Measurements from ENCODE around the gene PCDH1.
"Not testable (repeated sequence)": the region's sequence is repeated elsewhere in the genome, so short reads cannot be mapped to it uniquely, and the experiment has no call there.

Gene PCDH1

DNA sequence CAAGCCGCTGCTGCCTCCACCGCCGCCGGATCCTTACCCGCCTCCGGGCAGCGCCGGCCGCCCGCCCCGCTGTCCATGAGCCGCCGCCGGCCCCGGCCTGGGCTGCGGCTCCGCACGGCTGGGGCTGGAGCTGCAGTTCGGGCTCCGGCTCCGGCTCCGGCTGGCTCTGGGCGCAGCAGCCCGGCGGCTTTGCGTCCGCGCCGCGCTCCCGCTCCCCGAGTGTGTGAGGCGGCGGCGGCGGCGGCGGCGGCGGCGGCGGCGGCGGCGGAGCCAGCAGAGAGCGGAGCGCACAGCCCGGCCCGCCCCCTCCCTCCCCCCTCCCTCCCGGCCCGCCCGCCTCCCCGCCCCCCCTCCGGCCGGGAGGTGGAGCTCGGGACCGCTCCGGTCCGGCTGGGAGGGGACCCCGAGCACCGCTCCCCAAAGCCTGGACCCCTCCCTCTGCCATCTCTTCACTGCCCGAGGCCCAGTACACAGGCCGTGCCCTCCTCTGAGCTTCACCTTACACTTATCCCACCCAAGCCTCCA, at the start of gene PCDH1:
TSS of gene PCDH1 (minus strand) at position 225 of the 525 bp plus-strand sequence. CDS start at position 77, 148 bp downstream.
- Histone ChIP-seq H3K27ac (no peak within 1 kb of the TSS), H3K9ac (no peak within 1 kb of the TSS), H3K27me3 (peaks cover 77% of the 10 kb centered on the region), H3K36me3 (no peaks in the 10 kb centered on the region), H3K9me3 (no peaks in the 10 kb centered on the region), H4K20me1 (peaks cover 46% of the 10 kb centered on the region; the same call in 1 of the 2 replicates), H3K4me3 (peak within 1 kb of the TSS; percentile 60), H3K4me2 (peak within 1 kb of the TSS; percentile 82), H3K4me1 (peaks cover 62% of the 10 kb centered on the region)
- no peak for TF ChIP-seq Cebpa-rat (IDR thresholded peaks at IDR 0.05)

DNA sequence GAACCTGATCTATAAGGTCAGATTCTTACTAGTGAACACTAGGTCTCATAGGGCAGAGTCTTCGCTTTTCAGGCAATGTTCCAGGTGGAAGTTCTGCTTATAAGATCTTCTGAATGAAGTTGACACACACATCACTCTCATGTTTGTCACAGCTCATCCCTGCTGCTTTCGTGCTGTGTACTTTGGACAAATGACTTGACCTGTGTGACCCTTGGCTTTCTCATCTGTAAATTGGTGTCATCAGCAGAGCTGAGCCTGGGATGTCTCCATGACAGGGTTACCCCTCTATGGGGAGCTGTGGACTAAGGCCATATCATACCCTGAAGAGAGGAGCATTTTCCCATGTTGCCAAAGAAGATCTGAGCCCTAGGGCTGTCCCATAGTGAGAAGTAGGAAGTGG, 48.2 kb upstream of the PCDH1 start:
- no peak overlapping the region for H3K27ac ChIP-seq
- peaks cover 19% of the 10 kb centered on the region for H4K20me1 ChIP-seq
- H3K36me3 ChIP-seq = peaks cover 64% of the 10 kb centered on the region
- no peaks in the 10 kb centered on the region for H3K27me3 ChIP-seq
- H3K4me3 ChIP-seq = no peak overlapping the region
- H3K4me1 ChIP-seq = peaks cover 25% of the 10 kb centered on the region
- H3K4me2 ChIP-seq = no peak overlapping the region
- H3K9ac ChIP-seq = no peak overlapping the region
- TF ChIP-seq Cebpa-rat (IDR thresholded peaks at IDR 0.05) = no peak
- no peaks in the 10 kb centered on the region for H3K9me3 ChIP-seq

DNA sequence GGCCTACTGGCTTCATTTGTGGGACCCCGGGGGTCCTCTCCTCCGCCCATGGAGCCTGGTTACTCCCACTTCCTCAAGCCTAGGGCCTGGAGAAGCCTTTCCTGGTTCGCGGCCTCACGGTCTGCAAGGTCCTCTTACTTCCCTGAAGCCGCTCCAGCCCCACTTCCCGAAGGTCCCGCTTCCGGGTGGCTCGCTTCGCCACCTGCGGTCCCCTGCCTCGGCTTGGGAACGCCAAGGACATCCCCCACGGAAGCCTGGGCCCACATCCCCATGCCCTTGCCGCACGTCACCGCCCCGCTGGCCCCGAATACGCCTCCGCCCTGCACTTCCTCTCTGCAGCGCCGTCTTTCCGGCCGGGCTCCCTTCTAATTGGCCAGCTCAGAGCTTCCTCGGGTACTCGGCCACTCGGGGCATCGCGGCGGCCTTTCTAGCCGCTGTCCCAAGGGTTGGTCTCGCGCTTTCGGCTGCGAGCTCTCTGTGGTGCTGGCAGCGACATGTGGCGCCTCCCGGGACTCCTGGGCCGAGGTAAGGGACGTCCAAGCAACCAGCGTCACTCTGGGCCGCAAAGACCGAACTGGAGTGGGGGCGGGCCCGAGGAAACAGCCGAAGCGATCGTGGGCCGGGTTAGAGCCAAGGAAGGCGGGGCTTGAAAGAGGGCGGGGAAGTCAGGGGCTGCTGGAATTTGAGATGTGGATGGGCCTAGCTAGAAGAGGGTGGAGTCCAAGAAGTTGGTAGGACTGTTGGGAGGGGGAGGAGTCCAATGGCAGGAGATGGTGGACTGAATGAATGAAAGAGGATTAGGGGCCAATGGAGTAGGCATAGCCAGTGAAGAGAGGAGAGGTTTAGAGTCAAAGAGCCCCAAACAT, 45.5 kb upstream of the PCDH1 start, which contains the start of gene DELE1:
TSS of gene DELE1 (plus strand) at position 424 of the 866 bp plus-strand sequence. CDS start at position 495, 71 bp downstream.
- Histone ChIP-seq H3K9me3 (no peaks in the 10 kb centered on the region), H3K9ac (peak within 1 kb of the TSS; percentile 86), H3K27me3 (no peaks in the 10 kb centered on the region), H3K36me3 (peaks cover 37% of the 10 kb centered on the region), H4K20me1 (peaks cover 6% of the 10 kb centered on the region; the same call in 1 of the 2 replicates), H3K4me2 (peak within 1 kb of the TSS; percentile 88), H3K4me3 (peak within 1 kb of the TSS; percentile 73), H3K4me1 (peaks cover 25% of the 10 kb centered on the region), H3K27ac (peak within 1 kb of the TSS; percentile 91)
- TF ChIP-seq Cebpa-rat (IDR thresholded peaks at IDR 0.05) = no peak

DNA sequence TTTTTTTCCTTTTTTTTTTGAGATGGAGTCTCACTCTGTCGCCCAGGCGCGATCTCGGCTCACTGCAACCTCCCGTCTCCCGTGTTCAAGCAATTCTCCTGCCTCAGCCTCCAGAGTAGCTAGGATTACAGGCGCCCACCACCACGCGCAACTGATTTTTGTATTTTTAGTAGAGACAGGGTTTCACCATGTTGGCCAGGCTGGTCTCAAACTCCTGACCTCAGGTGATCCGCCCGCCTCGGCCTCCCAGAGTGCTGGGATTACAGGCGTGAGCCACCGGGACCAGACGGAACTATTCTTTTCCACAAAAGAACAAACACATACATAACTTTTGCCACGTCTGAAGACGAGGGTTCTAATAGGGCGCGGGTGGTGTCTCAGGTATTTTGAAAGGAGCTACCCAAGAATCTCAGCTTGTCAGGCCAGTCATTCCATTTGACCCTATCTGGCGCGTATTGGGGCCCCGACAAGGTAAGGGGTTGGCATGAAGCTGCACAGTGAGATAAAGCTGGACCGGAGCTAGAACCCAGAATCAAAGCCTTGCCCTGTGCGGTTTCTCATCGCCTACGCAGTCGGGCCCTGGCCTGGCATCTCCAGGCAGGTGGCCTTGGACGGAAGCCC, 44.7 kb upstream of the PCDH1 start:
- not testable (repeated sequence) for H4K20me1 ChIP-seq, H3K27me3 ChIP-seq, H3K9me3 ChIP-seq
- Histone ChIP-seq H3K4me3 (peak overlapping the region; percentile 73), H3K9ac (peak overlapping the region; percentile 86), H3K36me3 (peaks cover 29% of the 10 kb centered on the region), H3K4me1 (peaks cover 25% of the 10 kb centered on the region), H3K27ac (peak overlapping the region; percentile 91), H3K4me2 (peak overlapping the region; percentile 88)

DNA sequence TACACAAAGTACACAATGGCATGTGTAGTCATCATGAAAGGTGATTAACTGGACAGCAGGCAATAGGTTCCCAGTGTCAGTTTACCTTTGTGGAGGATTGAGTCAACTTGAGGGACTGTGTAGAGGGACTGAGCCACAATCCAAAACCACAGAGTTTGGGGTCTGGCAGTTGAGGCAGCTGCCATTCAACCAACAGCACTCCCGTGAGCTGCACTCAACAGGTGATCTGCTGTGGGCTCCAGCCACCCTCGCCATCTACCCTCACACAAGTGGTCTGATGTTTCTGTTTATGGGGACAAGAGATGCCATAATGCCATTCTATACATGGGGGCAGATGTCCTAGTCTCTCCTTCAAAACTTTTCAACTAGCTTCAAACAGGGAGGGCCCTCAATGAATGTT, 42.6 kb upstream of the PCDH1 start:
- Histone ChIP-seq H3K36me3 (peaks cover 8% of the 10 kb centered on the region), H3K27me3 (no peaks in the 10 kb centered on the region), H3K9ac (no peak overlapping the region), H3K4me1 (peaks cover 25% of the 10 kb centered on the region), H3K4me3 (no peak overlapping the region), H3K4me2 (no peak overlapping the region), H4K20me1 (peaks cover 6% of the 10 kb centered on the region; the same call in 1 of the 2 replicates), H3K9me3 (no peaks in the 10 kb centered on the region), H3K27ac (no peak overlapping the region)
- no peak for TF ChIP-seq Cebpa-rat (IDR thresholded peaks at IDR 0.05)

DNA sequence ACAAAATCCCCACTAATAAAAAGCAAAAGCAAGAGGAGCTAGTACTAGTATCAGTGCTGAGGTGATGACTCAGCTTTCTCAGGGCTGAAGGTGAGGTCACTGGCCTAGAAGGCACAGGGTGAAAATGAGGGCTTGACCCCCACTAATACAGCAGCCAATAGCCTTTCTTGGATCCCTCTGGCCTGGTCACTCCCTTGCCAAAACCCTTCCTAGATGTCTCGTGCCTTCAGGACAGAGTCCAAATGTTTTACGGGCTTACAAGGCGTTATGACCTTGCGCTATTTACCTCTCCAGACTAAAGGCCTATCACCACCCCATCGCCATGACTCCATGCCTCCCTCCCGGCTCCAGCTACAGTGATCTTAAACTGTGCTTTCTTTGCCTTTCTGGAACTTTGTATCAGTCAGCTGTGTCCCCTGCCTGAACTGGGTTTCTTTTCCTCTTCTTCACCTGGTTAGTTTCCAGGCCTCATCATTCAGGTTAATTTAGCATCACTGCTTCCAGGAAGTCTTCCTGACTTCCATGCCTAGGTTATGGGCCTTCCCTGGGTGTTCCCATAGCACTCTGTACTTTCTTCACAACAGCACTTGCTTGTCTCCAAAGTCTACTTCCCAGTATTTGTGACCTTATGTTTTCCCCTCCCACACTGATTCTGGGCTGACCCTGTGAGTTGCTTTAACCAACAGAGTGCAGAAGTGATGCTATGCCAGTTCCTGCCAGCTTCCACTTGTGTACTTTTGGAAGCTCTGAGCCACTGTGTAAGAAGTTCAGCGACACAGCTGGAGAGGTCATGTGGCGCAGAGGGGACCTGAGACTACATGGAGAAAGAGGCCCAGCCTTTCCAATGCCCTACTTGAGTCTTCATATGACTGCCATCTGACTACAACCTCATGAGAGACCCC, 41.3 kb upstream of the PCDH1 start:
- Histone ChIP-seq H4K20me1 (peaks cover 4% of the 10 kb centered on the region; the same call in 1 of the 2 replicates), H3K4me3 (no peak overlapping the region), H3K36me3 (no peaks in the 10 kb centered on the region), H3K9me3 (no peaks in the 10 kb centered on the region), H3K27ac (no peak overlapping the region), H3K9ac (no peak overlapping the region), H3K27me3 (peaks cover 13% of the 10 kb centered on the region), H3K4me2 (no peak overlapping the region), H3K4me1 (peaks cover 16% of the 10 kb centered on the region)
- no peak for TF ChIP-seq Cebpa-rat (IDR thresholded peaks at IDR 0.05)

DNA sequence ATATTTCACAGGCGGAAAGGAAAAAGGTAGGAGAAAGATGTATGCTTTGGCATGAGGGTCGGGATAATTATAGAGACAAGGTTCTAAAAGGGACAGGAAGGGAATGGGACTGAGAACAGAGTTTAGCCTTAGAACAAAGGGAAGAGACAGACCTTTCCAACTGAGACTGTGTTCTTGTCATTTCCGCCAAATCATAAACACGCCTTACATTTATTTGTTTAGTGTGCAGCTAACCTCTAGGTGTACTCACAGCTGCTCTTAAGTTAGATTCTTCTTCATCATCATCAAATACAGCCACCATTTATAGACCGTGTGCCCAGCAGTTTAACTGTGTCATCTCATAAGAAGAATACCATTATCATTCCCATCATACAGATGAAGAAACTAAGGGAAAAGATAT, 39.5 kb upstream of the PCDH1 start:
- H3K36me3 ChIP-seq = no peaks in the 10 kb centered on the region
- H3K4me1 ChIP-seq = peaks cover 17% of the 10 kb centered on the region
- peaks cover 30% of the 10 kb centered on the region for H3K27me3 ChIP-seq
- no peaks in the 10 kb centered on the region for H4K20me1 ChIP-seq
- no peak overlapping the region for H3K4me3 ChIP-seq
- no peak overlapping the region for H3K4me2 ChIP-seq
- no peaks in the 10 kb centered on the region for H3K9me3 ChIP-seq
- no peak overlapping the region for H3K27ac ChIP-seq
- H3K9ac ChIP-seq = no peak overlapping the region
- TF ChIP-seq Cebpa-rat (IDR thresholded peaks at IDR 0.05) = no peak

DNA sequence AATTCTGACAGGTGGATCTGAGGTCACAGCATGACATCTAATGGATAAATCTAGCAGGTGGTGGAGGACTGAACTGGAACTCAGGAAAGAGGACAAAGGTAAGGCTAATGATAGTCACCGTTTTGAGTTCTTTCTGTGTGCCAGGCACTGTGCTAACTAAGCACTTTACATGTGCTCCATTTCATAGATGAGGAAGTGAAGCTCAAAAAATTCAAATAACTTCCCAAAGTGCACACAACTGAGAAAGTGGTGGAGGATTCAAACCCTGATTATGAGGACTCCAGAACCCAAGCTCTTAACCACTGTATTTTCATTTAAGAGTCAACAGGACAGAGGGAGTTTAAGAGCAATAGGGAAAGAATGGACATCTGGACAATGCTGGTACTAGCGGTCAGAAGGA, 38.3 kb upstream of the PCDH1 start:
- Histone ChIP-seq H4K20me1 (no peaks in the 10 kb centered on the region), H3K9me3 (no peaks in the 10 kb centered on the region), H3K4me2 (no peak overlapping the region), H3K36me3 (no peaks in the 10 kb centered on the region), H3K27ac (no peak overlapping the region), H3K9ac (no peak overlapping the region), H3K27me3 (peaks cover 33% of the 10 kb centered on the region), H3K4me1 (peaks cover 12% of the 10 kb centered on the region), H3K4me3 (no peak overlapping the region)
- no peak for TF ChIP-seq Cebpa-rat (IDR thresholded peaks at IDR 0.05)

DNA sequence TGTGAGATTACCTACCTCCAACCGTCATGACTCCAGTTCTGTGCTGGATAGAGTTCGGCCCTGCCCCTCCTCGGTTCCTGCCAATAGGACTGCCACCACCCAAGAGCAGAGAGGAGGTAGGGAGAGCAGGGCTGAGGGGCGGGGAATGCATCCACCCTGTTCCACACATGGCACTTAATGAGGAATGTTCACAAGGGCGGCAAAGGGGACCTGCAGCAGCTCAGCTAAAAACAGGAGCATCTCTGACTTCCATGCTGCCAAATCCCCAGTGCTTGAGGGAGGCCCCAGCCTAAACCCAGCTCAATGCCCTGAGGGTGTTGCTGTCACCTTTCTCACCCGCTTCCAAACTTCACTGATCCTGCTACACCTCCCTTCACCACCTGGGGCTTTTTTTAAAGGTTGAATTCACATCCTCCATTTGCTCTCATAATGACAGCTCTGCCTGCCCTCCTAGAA, 37.7 kb upstream of the PCDH1 start:
- Histone ChIP-seq H3K27me3 (peaks cover 33% of the 10 kb centered on the region), H3K27ac (no peak overlapping the region), H4K20me1 (no peaks in the 10 kb centered on the region), H3K9ac (no peak overlapping the region), H3K36me3 (no peaks in the 10 kb centered on the region), H3K4me2 (no peak overlapping the region), H3K4me3 (no peak overlapping the region), H3K9me3 (no peaks in the 10 kb centered on the region), H3K4me1 (peaks cover 12% of the 10 kb centered on the region)
- no peak for TF ChIP-seq Cebpa-rat (IDR thresholded peaks at IDR 0.05)
